Prostate gland (tissue), 2 donors: ENCODE data around the gene NLRP2B. TPM values are rescaled to one million over a fixed set of nuclear protein-coding genes. Genes with fewer than 3 reads are reported as not detected.
"Not testable (repeated sequence)": the region's sequence is repeated elsewhere in the genome, so short reads cannot be mapped to it uniquely, and the experiment has no call there.

Experiments
- DNase-seq: peaks from one replicate; pipeline ENCODE4 v3.0.0-alpha.2; 2019; ENCODE audit warnings: low spot score
- H3K27ac ChIP-seq, 2 donors: fragments of 200-600 bp; sonication (generic); 2 replicates each; pipeline ENCODE4 v1.5.1; 2017 to 2019
- H3K27me3 ChIP-seq: fragments of 200-600 bp; sonication (generic); replicated peaks from 2 replicates; pipeline ENCODE4 v1.5.1; 2019; ENCODE audit not compliant: insufficient read depth
- H3K36me3 ChIP-seq, 2 donors: fragments of 200-600 bp; sonication (generic); 1 replicate in 1 of 2; 2 replicates in 1 of 2; pipeline versions ENCODE4 v1.5.1 to v1.8.1; 2017 to 2019
- H3K4me1 ChIP-seq: fragments of 200-600 bp; sonication (generic); replicated peaks from 2 replicates; pipeline ENCODE4 v1.5.1; 2019
- H3K4me3 ChIP-seq, 2 donors: fragments of 200-600 bp; sonication (generic); 2 replicates each; pipeline ENCODE4 v1.5.1; 2017 to 2019
- H3K9me3 ChIP-seq: fragments of 200-600 bp; sonication (generic); 2 replicates; pipeline ENCODE4 v1.5.1; 2017
- CTCF ChIP-seq, 4 experiments: fragments of 200-600 bp in 2 of 4; fragments of 450-650 bp in 2 of 4; sonication (generic) in 2 of 4; IDR thresholded peaks; 1 replicate in 3 of 4; 2 replicates in 1 of 4; pipeline ENCODE4 v1.5.1; 2016 to 2019; ENCODE audit warnings: antibody characterized with exemption in 4 of 4, mild to moderate bottlenecking in 2 of 4, moderate library complexity in 2 of 4
- POLR2A ChIP-seq: fragments of 450-650 bp; IDR thresholded peaks from one replicate; pipeline ENCODE4 v1.6.1; 2016; ENCODE audit warnings: antibody characterized with exemption, mild to moderate bottlenecking
- POLR2AphosphoS5 ChIP-seq: sonication (generic); formaldehyde crosslinking; IDR thresholded peaks from one replicate; pipeline ENCODE4 v1.6.1; 2017; ENCODE audit warnings: antibody characterized with exemption
- WGBS: methylation state at CpG from one replicate; pipeline ENCODE4 v1.1.5; 2018; 5-methylcytosine and 5-hydroxymethylcytosine counted together
- intact Hi-C: fragments of 100-400 bp; cut with DNase I; formaldehyde crosslinking; loops from one replicate; pipeline ENCODE4 v1.14.2; 2022
- total RNA-seq, 2 donors: library from RNA; depleted of rRNA; stranded (reverse); fragments of >200 nt; gene quantifications; one replicate each; pipeline ENCODE4 v1.1.0, GENCODE V29; 2016

The NLRP2B gene
- total RNA-seq, 2 donors from 2014 or later, result 0.57 TPM; not detected in 1

- no peaks in the 10 kb centered on the region for H3K27me3 ChIP-seq
- no peaks in the 10 kb centered on the region for H3K36me3 ChIP-seq
- intact Hi-C loops, result no loop called here
- no peak overlapping the region for H3K4me3 ChIP-seq
- 93% methylated on average over 4 of the region's 4 CpGs for WGBS
- TF ChIP-seq POLR2A (no peak), CTCF (IDR thresholded peaks at IDR 0.05) (no peak), POLR2AphosphoS5 (no peak)
- DNase-seq, result no peak
- H3K9me3 ChIP-seq, result no peaks in the 10 kb centered on the region
- no peak overlapping the region for H3K27ac ChIP-seq
- no peaks in the 10 kb centered on the region for H3K4me1 ChIP-seq
These were observed 39.4 kb downstream of the NLRP2B start for GRCh38 chrX:57640674-57641016.

GRCh38 chrX:57629438-57629837 lies 50.6 kb downstream of the NLRP2B start:
- H3K36me3 ChIP-seq, DNase-seq, H3K9me3 ChIP-seq, H3K4me1 ChIP-seq, intact Hi-C loops, H3K27me3 ChIP-seq, H3K27ac ChIP-seq, H3K4me3 ChIP-seq: not testable (repeated sequence)
- 100% methylated on average over 12 of the region's 20 CpGs for WGBS

Other genes with a start within 250 kb of the NLRP2B start
- gene ZXDB, start 88.2 kb downstream of the NLRP2B start, total RNA-seq, result 10 to 100 TPM; 10.7 to 14.4 TPM
- 1 to 10 TPM; 7.4 to 8.7 TPM for gene ZXDA, start 230.2 kb upstream of the NLRP2B start, total RNA-seq